ENCODE data around the gene MAPK1. TPM values are rescaled to one million over a fixed set of nuclear protein-coding genes. Genes with fewer than 3 reads are reported as not detected.

Gene MAPK1
- total RNA-seq, 1 experiment from 2014 or later = 90.3 TPM

GRCh38 chr22:21845558-21846453 is 21.6 kb downstream of the MAPK1 start:
- no CpG with 5 or more reads among the region's 1 CpG for WGBS (ENCODE audit: extremely low coverage, insufficient read length, low lambda C conversion rate)
- Histone ChIP-seq H4K8ac (replicated peaks; ENCODE audit: insufficient read length, low read depth, low read length) (no peak overlapping the region), H3K4me1 (ENCODE audit: insufficient read depth, low read length) (no peaks in the 10 kb centered on the region), H2AFZ (ENCODE audit: low read length) (no peak overlapping the region), H2BK12ac (ENCODE audit: insufficient read length, low read depth, low read length) (no peak overlapping the region), H3K56ac (ENCODE audit: insufficient read length, low read depth, low read length) (no peak overlapping the region), H3K18ac (ENCODE audit: insufficient read length, low read depth, low read length) (no peak overlapping the region), H3K9ac (ENCODE audit: extremely low read depth, insufficient read length, low read length) (no peak overlapping the region), H2BK15ac (ENCODE audit: low read depth, low read length) (no peak overlapping the region), H3T11ph (ENCODE audit: low read length) (no peak overlapping the region), H3K4ac (ENCODE audit: low read depth, low read length) (no peak overlapping the region), H3K9me3 (ENCODE audit: control insufficient read depth, low read depth, low read length) (no peaks in the 10 kb centered on the region), H3K79me1 (ENCODE audit: insufficient read depth, low read depth, low read length, poor library complexity, severe bottlenecking) (peaks cover 11% of the 10 kb centered on the region), H3K4me2 (ENCODE audit: insufficient read depth, insufficient read length, low read length) (no peak overlapping the region), H3K23ac (ENCODE audit: insufficient read length, low read depth, low read length) (no peak overlapping the region), H3K23me2 (ENCODE audit: insufficient read length, low read depth, low read length, poor library complexity, severe bottlenecking) (no peaks in the 10 kb centered on the region), H3K79me2 (ENCODE audit: insufficient read depth, low read length) (peaks cover 26% of the 10 kb centered on the region; the same call in 1 of the 2 replicates), H2BK5ac (ENCODE audit: insufficient read length, low read length) (no peak overlapping the region), H2BK120ac (ENCODE audit: low read depth, low read length, poor library complexity, severe bottlenecking) (no peak overlapping the region), H4K5ac (ENCODE audit: insufficient read length, low read depth, low read length) (no peak overlapping the region), H4K91ac (ENCODE audit: insufficient read length, low read depth, low read length) (no peak overlapping the region), H2BK20ac (ENCODE audit: low read depth, low read length, poor library complexity, severe bottlenecking) (no peak overlapping the region), H3K14ac (ENCODE audit: insufficient read depth, low read length) (no peak overlapping the region), H4K20me1 (ENCODE audit: control insufficient read depth, insufficient read depth, insufficient read length) (no peaks in the 10 kb centered on the region), H2AK5ac (ENCODE audit: insufficient read length, low read length) (no peak overlapping the region), H3K27me3 (ENCODE audit: insufficient read depth, low read length) (no peaks in the 10 kb centered on the region), H3K27ac (ENCODE audit: insufficient read length, low read depth, low read length) (no peak overlapping the region)
- DNase-seq = no peak
- no peaks in the 10 kb centered on the region; the same call in 1 of the 2 replicates for H3K27me3 Mint-ChIP-seq (ENCODE audit: low read depth)
- peaks cover 23 to 24% of the 10 kb centered on the region in 2 experiments for H3K9me3 Mint-ChIP-seq
- peaks cover 0 to 12% of the 10 kb centered on the region in 2 experiments for H3K4me1 Mint-ChIP-seq
- H3K4me3 Mint-ChIP-seq = no peak overlapping the region
- H3K36me3 Mint-ChIP-seq (ENCODE audit: insufficient read depth in 1 of 3, low read depth in 3 of 3) = peaks cover 20 to 41% (median 22%) of the 10 kb centered on the region in 3 experiments
- TF ChIP-seq, protein P1, sequence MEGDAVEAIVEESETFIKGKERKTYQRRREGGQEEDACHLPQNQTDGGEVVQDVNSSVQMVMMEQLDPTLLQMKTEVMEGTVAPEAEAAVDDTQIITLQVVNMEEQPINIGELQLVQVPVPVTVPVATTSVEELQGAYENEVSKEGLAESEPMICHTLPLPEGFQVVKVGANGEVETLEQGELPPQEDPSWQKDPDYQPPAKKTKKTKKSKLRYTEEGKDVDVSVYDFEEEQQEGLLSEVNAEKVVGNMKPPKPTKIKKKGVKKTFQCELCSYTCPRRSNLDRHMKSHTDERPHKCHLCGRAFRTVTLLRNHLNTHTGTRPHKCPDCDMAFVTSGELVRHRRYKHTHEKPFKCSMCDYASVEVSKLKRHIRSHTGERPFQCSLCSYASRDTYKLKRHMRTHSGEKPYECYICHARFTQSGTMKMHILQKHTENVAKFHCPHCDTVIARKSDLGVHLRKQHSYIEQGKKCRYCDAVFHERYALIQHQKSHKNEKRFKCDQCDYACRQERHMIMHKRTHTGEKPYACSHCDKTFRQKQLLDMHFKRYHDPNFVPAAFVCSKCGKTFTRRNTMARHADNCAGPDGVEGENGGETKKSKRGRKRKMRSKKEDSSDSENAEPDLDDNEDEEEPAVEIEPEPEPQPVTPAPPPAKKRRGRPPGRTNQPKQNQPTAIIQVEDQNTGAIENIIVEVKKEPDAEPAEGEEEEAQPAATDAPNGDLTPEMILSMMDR (conservative IDR thresholded peaks at IDR 0.05) = no peak
- no peak overlapping the region for H3K27ac Mint-ChIP-seq

Measured in H9 (cell line).